Measurements from ENCODE around the gene CARD8.

CARD8 gene

GRCh38 chr19:48253999-48254398 lies 1.7 kb downstream of the CARD8 start:
- peak overlapping the region; percentile 13 for H3K4me2 ChIP-seq (ENCODE audit: low read length)
- H3K9ac ChIP-seq: no peak overlapping the region
- no peaks in the 10 kb centered on the region for H3K36me3 ChIP-seq (ENCODE audit: control insufficient read depth, insufficient read depth, low read length)
- no peaks in the 10 kb centered on the region for H3K79me2 ChIP-seq
- no peak overlapping the region for H3K27ac ChIP-seq
- no peak overlapping the region for H2AFZ ChIP-seq
- TF ChIP-seq, protein P1, sequence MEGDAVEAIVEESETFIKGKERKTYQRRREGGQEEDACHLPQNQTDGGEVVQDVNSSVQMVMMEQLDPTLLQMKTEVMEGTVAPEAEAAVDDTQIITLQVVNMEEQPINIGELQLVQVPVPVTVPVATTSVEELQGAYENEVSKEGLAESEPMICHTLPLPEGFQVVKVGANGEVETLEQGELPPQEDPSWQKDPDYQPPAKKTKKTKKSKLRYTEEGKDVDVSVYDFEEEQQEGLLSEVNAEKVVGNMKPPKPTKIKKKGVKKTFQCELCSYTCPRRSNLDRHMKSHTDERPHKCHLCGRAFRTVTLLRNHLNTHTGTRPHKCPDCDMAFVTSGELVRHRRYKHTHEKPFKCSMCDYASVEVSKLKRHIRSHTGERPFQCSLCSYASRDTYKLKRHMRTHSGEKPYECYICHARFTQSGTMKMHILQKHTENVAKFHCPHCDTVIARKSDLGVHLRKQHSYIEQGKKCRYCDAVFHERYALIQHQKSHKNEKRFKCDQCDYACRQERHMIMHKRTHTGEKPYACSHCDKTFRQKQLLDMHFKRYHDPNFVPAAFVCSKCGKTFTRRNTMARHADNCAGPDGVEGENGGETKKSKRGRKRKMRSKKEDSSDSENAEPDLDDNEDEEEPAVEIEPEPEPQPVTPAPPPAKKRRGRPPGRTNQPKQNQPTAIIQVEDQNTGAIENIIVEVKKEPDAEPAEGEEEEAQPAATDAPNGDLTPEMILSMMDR (IDR thresholded peaks at IDR 0.05): no peak
- H3K4me3 ChIP-seq (ENCODE audit: low read depth, low read length): no peak overlapping the region
- H3K4me1 ChIP-seq: peaks cover 5% of the 10 kb centered on the region
- no peaks in the 10 kb centered on the region for H3K27me3 ChIP-seq (ENCODE audit: control insufficient read depth, insufficient read depth, low read length)
- H3K9me3 ChIP-seq (ENCODE audit: control insufficient read depth, low read length): no peaks in the 10 kb centered on the region

DNA sequence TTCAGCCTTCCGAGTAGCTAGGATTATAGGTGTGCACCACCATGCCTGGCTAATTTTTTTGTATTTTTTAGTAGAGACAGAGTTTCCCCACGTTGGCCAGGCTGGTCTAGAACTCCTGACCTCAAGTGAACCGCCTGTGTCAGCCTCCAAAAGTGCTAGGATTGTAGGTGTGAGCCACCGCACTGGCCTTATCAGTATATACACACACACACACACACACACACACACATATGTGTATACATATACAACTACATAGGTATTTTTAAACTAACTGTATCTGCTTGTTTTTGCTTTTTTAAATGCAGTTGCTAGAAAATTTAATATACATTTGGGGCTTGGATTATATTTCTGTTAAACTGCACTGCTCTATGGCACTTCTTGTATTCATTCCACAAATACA lies 3.1 kb downstream of the CARD8 start:
- peaks cover 5% of the 10 kb centered on the region for H3K4me1 ChIP-seq
- H3K4me3 ChIP-seq (ENCODE audit: low read depth, low read length): no peak overlapping the region

DNA sequence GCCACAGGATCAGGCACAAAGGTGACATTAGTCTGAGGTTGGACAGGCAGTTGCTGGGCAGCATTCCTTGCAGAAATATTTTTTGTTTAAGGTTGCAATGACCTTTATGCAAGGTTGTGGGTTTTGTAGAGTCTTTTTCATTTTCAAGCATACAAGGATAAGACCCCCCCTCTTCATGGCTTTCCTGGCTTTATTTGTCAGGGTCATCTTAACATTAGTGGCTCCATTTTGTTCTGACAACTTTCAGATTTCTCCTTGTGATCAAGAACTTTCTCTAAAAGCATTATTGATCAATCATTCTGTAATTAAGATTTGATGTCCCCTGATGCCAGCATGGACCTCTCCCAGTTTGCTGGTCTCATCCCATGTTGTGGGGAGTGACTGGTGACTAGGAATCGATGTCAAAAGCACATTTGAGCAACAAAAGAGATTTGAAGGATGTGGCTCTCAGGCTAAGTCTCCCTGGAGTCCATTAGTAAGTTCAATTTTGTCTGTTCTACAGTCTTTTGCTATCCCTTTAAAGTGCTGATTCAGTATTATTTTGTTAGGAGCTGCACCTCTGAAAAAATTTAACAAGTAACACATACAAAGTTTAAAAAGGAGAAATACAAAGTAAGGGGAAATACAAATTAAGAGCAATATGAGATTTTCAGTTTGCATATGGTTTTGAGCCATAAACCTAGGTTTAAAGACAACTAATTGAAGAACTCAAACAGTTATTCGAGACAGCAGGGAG lies 5.3 kb downstream of the CARD8 start:
- no peak overlapping the region for H3K4me3 ChIP-seq (ENCODE audit: low read depth, low read length)

More for the DNA sequence above, 3.1 kb downstream of the CARD8 start:
- Histone ChIP-seq H3K9ac (no peak overlapping the region), H3K27me3 (ENCODE audit: control insufficient read depth, insufficient read depth, low read length) (no peaks in the 10 kb centered on the region), H3K27ac (no peak overlapping the region), H2AFZ (no peak overlapping the region), H3K9me3 (ENCODE audit: control insufficient read depth, low read length) (no peaks in the 10 kb centered on the region), H3K4me2 (ENCODE audit: low read length) (no peak overlapping the region), H3K79me2 (no peaks in the 10 kb centered on the region), H3K36me3 (ENCODE audit: control insufficient read depth, insufficient read depth, low read length) (no peaks in the 10 kb centered on the region)
- TF ChIP-seq, protein P1 (IDR thresholded peaks at IDR 0.05): no peak

DNA sequence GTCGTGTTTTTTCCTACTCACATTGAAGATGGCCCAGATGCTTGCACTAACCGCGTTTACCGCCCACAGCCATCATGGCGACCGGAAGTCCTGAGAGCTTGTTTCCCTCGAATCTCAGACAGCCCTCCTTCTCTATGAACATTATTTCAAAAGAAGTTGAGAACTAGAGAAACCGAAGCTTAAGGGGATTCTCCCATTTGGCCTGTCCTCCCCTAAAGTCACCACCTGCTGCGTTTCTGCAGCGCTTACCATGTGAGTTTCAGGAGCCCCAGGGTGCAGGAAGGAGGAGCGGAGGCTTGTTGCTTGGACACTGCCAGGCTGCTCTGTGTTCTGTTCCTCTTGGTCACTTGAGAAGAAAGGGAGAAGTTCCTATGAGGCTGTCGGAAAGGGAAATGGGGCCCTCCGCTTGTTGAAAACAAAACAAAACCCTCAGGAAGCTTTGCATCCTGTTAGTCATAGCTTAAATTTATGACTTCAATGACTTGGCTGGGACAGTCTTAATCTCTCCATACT lies 6.2 kb downstream of the CARD8 start:
- H3K9ac ChIP-seq: no peak overlapping the region
- no peak overlapping the region for H3K4me2 ChIP-seq (ENCODE audit: low read length)
- H3K27ac ChIP-seq: no peak overlapping the region
- H3K27me3 ChIP-seq (ENCODE audit: control insufficient read depth, insufficient read depth, low read length): no peaks in the 10 kb centered on the region
- H3K36me3 ChIP-seq (ENCODE audit: control insufficient read depth, insufficient read depth, low read length): no peaks in the 10 kb centered on the region
- H3K79me2 ChIP-seq: no peaks in the 10 kb centered on the region
- H2AFZ ChIP-seq: no peak overlapping the region
- H3K9me3 ChIP-seq (ENCODE audit: control insufficient read depth, low read length): no peaks in the 10 kb centered on the region
- TF ChIP-seq, protein P1 (IDR thresholded peaks at IDR 0.05): no peak
- H3K4me1 ChIP-seq: no peaks in the 10 kb centered on the region
- H3K4me3 ChIP-seq (ENCODE audit: low read depth, low read length): peak overlapping the region; percentile 32

More for the DNA sequence above, 5.3 kb downstream of the CARD8 start:
- H3K4me1 ChIP-seq: peaks cover 5% of the 10 kb centered on the region
- no peaks in the 10 kb centered on the region for H3K79me2 ChIP-seq
- no peaks in the 10 kb centered on the region for H3K9me3 ChIP-seq (ENCODE audit: control insufficient read depth, low read length)
- H3K36me3 ChIP-seq (ENCODE audit: control insufficient read depth, insufficient read depth, low read length): no peaks in the 10 kb centered on the region
- no peak overlapping the region for H3K9ac ChIP-seq
- TF ChIP-seq, protein P1 (IDR thresholded peaks at IDR 0.05): no peak
- H3K4me2 ChIP-seq (ENCODE audit: low read length): no peak overlapping the region
- no peaks in the 10 kb centered on the region for H3K27me3 ChIP-seq (ENCODE audit: control insufficient read depth, insufficient read depth, low read length)
- H2AFZ ChIP-seq: no peak overlapping the region
- peak overlapping the region; percentile 25 for H3K27ac ChIP-seq
